ENCODE results near the gene ELFN2.

DNA sequence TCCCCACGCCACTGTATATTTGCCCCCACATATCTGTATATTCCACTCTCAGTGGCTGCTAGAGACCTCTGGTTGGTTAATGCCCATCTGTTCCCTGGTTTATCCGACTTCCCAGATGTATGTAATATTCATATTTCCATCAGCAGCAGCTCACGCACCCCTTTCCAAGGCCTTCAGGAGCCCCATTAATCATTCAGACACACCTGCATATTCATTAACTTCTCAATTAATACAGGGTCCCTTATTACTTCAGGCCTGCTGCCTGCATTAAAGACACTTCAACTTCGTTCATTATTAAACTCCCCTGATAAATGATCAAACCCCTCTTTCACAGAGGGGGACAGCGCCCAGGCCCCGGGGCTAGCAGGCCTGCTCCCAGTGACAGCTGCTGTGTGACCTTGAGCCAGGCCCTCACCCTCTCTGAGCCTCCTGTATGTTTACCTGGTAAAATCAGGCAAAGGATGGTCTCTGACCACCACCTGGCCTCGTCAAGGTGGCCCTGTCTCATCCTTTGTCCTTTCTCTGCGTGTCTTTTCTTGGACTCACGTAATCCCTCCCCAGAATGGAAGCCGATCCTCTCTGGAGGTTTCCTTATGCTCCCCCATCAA is 34.5 kb downstream of the ELFN2 start:
- TF ChIP-seq, protein P1, sequence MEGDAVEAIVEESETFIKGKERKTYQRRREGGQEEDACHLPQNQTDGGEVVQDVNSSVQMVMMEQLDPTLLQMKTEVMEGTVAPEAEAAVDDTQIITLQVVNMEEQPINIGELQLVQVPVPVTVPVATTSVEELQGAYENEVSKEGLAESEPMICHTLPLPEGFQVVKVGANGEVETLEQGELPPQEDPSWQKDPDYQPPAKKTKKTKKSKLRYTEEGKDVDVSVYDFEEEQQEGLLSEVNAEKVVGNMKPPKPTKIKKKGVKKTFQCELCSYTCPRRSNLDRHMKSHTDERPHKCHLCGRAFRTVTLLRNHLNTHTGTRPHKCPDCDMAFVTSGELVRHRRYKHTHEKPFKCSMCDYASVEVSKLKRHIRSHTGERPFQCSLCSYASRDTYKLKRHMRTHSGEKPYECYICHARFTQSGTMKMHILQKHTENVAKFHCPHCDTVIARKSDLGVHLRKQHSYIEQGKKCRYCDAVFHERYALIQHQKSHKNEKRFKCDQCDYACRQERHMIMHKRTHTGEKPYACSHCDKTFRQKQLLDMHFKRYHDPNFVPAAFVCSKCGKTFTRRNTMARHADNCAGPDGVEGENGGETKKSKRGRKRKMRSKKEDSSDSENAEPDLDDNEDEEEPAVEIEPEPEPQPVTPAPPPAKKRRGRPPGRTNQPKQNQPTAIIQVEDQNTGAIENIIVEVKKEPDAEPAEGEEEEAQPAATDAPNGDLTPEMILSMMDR (IDR thresholded peaks at IDR 0.05): no peak
- no peak for TF ChIP-seq EP300 (IDR thresholded peaks at IDR 0.05; ENCODE audit: low read depth)

Measured in transverse colon (tissue), 3 donors.